NCI-H1417 (cell line): ENCODE data around the gene SELENOT.
A peak's percentile ranks its signal among the peaks of the same experiment; 100 is the strongest.
"Not testable (repeated sequence)": the region's sequence is repeated elsewhere in the genome, so short reads cannot be mapped to it uniquely, and the experiment has no call there.

Source experiments
- DNase-seq, 3 experiments: peaks; one replicate each; lab custom pipeline; 2025; lab: John Stamatoyannopoulos, UW

SELENOT gene

GRCh38 chr3:150603153-150603979 is at the start of gene SELENOT:
Gene SELENOT, plus strand, starts transcription at chr3:150603321. Its CDS starts 42 bp downstream, at chr3:150603363.
- DNase-seq, result peak; percentile 90 to 99 (median 96)

- DNase-seq, result no peak
These were observed 47.2 kb upstream of the SELENOT start for GRCh38 chr3:150555859-150556436.

- no peak for DNase-seq
These were observed 46.3 kb upstream of the SELENOT start for GRCh38 chr3:150556792-150557191.

GRCh38 chr3:150557725-150558124 is 45.4 kb upstream of the SELENOT start:
- DNase-seq, result no peak

GRCh38 chr3:150564243-150564642 is 38.9 kb upstream of the SELENOT start:
- DNase-seq, result no peak

- no peak for DNase-seq
These were observed 35.8 kb upstream of the SELENOT start for GRCh38 chr3:150567328-150567727.

GRCh38 chr3:150577855-150578254 is 25.3 kb upstream of the SELENOT start:
- no peak for DNase-seq

- DNase-seq, result no peak
These were observed 21.9 kb upstream of the SELENOT start for GRCh38 chr3:150581174-150581573.

GRCh38 chr3:150582620-150583019 is 20.5 kb upstream of the SELENOT start:
- no peak for DNase-seq

GRCh38 chr3:150583028-150583427 is 20.1 kb upstream of the SELENOT start:
- DNase-seq, result no peak

GRCh38 chr3:150588027-150588830 is 14.9 kb upstream of the SELENOT start:
- DNase-seq, result peak in 1 of 3 experiments; percentile 13

GRCh38 chr3:150589759-150590158 is 13.4 kb upstream of the SELENOT start:
- DNase-seq, result no peak

- no peak for DNase-seq
These were observed 9.0 kb upstream of the SELENOT start for GRCh38 chr3:150594150-150594549.

GRCh38 chr3:150597646-150598045 is 5.5 kb upstream of the SELENOT start:
- DNase-seq, result no peak

- no peak for DNase-seq
These were observed 3.4 kb upstream of the SELENOT start for GRCh38 chr3:150599611-150600297.

- DNase-seq, result not testable (repeated sequence)
These were observed 2.2 kb upstream of the SELENOT start for GRCh38 chr3:150600647-150601530.

GRCh38 chr3:150602426-150603152 is 532 bp upstream of the SELENOT start:
- DNase-seq, result peak in 2 of 3 experiments; percentile 10 to 60

GRCh38 chr3:150603980-150604319 is 829 bp downstream of the SELENOT start:
- DNase-seq, result peak in 2 of 3 experiments; percentile 33 to 73

GRCh38 chr3:150605998-150606641 is 3.0 kb downstream of the SELENOT start:
- DNase-seq, result no peak
